GM18505 (cell line): ENCODE data around the gene ABCC8.
"Not testable (repeated sequence)": the region's sequence is repeated elsewhere in the genome, so short reads cannot be mapped to it uniquely, and the experiment has no call there.

Experiments used
- ATAC-seq: cut with Tn5 transposase; IDR thresholded peaks from one replicate; pipeline ENCODE4 v1.9.1; 2021; ENCODE audit not compliant: unreplicated experiment
- POLR2A ChIP-seq: IDR thresholded peaks from 4 replicates; pipeline ENCODE4 v1.6.1; 2011; ENCODE audit warnings: borderline replicate concordance; ENCODE audit not compliant: insufficient read depth, insufficient read length; ENCODE audit errors: extremely low read depth

Gene ABCC8

DNA sequence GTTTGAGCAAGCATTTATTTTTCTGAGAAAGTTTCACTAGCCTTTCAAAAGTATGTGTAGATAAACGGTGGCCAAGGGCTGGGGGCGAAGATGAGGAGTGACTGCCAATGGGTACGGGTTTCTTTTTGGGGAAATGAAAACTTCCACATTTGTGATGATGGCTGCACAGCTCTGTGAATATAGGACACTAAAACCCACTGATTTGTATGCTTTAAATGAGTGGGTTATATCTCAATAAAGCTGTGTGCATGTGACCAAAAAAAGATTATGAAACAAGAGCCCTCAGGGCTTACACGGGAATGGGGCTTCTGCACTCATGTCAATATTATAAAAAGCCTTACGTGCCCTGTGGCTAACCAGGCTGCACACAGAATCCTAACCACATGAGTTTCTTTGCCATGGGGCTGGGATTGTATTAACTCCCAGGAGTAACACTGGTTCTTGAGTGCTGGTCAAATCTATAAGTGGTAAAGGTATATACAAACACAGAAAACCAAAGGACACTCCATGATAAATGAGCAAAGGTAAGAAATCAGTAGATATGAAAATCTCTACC lies 31.3 kb downstream of the ABCC8 start:
- no peak for ATAC-seq
- no peak for TF ChIP-seq POLR2A

DNA sequence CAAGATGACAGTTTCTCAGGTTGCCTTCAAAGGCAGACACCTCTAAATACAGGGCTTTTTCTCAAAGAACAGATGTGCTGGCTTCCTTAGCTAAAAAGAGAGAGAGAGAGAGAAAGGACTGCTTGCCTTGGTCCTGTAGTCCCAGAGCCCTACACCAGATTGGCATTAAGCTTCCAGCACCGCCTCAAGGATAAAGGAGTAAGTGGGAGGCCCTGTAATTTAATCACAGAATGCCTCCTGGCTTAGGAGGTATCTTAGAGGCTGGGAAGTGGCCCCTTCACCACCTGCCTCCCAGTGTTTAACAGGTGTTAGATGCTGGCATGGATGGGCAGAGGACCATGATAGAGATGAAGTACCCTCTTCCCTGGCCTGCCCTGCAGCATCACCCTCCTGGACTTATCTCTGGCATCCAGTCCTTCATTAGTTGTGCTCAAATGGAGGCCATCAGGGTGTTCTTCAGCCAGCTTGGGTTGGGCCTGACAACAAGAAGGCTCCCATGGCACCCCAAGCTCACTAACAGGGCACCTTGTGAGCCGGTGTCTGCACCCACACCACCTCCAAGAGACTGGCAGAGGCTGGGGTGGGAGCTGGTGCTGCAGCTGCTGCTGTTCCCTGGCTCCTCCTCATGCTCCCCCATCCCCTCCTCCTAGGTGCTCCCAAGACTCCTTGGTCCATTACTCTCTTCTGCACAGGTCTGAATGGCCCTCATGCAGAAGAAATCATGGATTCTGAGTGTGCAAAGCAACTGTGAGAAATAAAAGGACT lies 32.5 kb downstream of the ABCC8 start:
- no peak for ATAC-seq

GRCh38 chr11:17443423-17443822 lies 33.2 kb downstream of the ABCC8 start:
- no peak for TF ChIP-seq POLR2A
- no peak for ATAC-seq

More for the DNA sequence above, 32.5 kb downstream of the ABCC8 start:
- no peak for TF ChIP-seq POLR2A

GRCh38 chr11:17443000-17443399 lies 33.6 kb downstream of the ABCC8 start:
- no peak for ATAC-seq
- TF ChIP-seq POLR2A, result no peak

DNA sequence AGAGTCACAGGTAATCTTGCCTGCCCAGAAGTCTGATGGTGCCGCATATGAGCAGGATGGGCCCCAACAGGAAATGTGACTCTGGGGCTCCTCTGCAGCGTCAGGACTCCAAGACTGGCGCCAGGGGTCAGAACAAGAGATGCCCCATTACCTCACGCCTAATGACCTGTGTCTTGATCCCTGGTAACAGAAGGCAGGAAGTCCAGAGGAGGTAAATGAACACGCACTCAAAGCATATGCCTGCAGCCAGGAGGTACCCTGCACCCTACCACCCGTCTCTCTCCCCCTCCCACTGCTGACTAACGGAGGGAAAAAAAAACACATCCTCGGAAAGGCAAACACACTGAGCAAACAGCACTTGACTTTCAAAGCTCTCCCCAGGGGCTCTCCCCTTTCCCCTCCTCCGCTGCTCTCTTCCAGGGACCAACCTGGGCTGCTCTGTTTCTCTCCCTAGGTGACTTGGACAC lies 37.3 kb downstream of the ABCC8 start:
- TF ChIP-seq POLR2A, result no peak
- ATAC-seq, result no peak

DNA sequence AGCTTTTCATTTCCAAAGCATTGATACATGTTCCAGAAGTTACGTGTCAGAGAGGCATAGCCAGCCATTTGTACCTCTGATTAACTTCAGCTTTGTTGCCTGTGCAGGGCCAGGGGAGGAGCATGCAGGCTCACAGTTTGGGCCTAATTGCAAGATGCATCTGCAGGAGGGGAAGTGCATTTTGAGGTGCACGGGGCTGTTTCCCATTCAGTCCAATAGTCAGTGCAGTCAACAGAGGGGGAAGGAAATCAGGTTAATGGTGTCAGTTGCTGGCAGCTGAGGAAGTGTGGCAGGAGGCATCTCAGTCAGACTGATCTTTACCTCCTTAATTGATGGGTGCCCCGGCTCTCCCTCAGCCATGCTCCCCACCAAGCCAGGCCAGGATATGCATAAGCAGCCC lies 39.3 kb downstream of the ABCC8 start:
- no peak for TF ChIP-seq POLR2A
- no peak for ATAC-seq

GRCh38 chr11:17434108-17434507 lies 42.5 kb downstream of the ABCC8 start:
- TF ChIP-seq POLR2A, result no peak
- ATAC-seq, result no peak

DNA sequence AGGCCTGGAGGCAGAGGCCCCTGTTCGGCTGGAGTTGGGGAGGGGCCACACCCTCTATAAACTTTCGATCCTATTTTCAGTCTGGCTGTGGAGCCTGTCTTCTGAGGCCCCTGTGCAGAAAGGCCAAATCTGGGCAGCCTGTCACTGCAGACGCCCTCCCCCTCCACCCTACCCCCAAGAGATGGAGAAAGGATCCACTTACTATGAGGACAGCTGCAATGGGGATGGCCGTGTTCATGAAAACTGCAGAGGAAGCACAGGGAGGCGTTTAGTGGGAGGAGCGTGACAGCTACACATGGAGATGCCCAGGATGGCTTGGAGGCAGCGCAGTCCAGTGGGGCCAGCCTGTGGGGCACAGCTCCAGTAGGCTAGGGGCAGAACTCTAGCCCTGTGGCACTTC lies 44.6 kb downstream of the ABCC8 start:
- ATAC-seq, result no peak
- TF ChIP-seq POLR2A, result no peak

DNA sequence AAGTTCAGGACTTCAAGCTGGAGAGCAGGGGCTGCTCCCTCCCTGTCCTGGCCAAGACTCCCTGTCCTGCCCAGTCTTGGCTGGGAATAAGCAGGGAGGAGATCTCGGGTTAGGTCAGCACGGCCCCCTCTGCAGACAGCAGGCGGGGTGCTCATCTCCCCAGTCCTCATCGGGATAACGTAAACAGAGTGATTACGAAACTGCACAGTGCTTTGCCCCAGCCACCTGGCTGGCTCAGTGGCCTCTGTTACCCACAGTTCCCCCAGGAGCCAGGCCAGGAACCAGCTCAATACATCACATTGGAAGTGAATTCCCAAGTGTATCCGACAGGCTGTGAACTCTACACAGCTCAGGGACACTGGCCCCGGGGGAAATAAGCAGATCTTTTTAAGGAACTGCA lies 45.5 kb downstream of the ABCC8 start:
- TF ChIP-seq POLR2A, result no peak

GRCh38 chr11:17430616-17431015 lies 46.0 kb downstream of the ABCC8 start:
- no peak for ATAC-seq
- no peak for TF ChIP-seq POLR2A

More for the DNA sequence above, 45.5 kb downstream of the ABCC8 start:
- ATAC-seq, result no peak

DNA sequence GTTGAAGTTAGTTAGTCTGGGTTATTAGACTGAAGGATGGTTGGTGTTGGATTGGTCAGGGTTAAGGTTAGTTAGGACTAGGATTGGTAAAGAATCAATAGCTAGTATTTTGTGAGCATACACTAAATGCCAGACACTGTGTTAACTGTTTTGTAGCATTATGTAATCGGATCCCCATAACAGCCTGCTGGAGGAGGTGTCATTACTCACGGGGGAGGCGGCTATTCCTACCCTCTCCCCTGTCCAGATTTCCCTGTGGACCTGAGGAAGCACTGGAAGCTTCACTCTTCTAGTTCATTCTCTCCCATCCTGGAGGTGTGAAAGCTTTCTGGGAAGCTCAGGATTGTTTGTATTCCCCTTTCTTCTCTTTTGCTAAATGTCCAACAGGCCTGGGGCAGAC lies 47.7 kb downstream of the ABCC8 start:
- TF ChIP-seq POLR2A, result no peak
- ATAC-seq, result no peak

DNA sequence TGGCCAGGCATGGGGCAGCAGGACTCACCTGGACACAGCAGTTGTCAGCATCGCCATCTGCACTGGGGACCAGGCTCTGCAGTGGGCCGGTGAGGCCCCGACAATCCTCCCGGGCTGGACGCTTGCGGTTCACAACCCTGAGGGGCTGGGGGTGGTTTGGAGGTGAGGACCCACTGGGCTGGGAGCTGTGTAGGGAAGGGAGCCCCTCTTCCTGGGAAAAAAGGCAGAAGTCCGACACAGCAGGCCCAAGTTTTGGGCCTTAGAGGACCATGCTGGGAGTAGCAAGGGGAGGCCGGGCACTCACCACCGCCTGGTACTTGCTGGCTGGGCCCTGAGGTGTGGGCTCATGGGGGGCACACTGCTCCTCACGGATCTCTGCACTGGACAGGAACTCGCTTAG lies 48.4 kb downstream of the ABCC8 start:
- no peak for ATAC-seq
- no peak for TF ChIP-seq POLR2A

- not testable (repeated sequence) for ATAC-seq
Observed at GRCh38 chr11:17426233-17426632, 50.4 kb downstream of the ABCC8 start.

DNA sequence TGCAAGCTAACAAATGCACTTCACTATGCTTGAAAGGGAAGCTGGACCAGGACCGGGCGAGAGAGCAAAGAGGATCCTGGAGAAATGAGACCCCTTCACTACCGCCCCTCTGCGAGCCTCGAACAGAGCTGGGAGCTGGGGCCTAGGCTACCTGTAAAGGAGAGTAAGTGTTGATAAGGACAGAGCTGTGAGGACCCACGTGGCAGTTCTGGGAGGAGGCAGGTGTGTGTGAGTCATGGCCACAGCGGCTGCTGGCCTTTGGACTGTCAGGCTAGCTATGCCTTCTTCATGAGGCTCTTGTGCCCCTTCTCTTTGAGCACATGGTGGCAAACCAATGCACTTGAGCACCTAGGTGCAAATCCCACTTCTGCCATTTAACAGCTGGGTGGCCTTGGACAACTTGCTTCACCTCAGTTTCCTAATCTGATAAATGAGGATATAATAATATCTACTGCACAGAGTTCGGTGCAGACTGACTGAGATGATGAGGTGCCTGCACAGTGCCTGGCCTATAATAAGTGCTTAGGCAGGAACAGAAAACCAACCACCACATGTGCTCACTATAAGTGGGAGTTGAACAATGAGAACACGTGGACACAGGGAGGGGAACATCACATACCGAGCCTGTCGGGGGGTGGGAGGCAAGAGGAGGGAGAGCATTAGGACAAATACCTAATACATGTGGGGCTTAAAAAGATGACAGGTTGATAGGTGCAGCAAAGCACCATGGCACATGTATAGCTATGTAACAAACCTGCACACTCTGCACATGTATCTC lies 52.9 kb downstream of the ABCC8 start:
- TF ChIP-seq POLR2A, result no peak
- ATAC-seq, result no peak
